Measurements from ENCODE around the gene PAQR5. TPM values are rescaled to one million over a fixed set of nuclear protein-coding genes. Genes with fewer than 3 reads are reported as not detected.

PAQR5 gene
- 0.94 and 1.5 TPM in 2 replicates for total RNA-seq

GRCh38 chr15:69298697-69299441, at the start of gene PAQR5:
TSS of gene PAQR5 (plus strand) at chr15:69298912. CDS start at chr15:69360081, 61,169 bp downstream.

GRCh38 chr15:69413822-69414700, 115.3 kb downstream of the PAQR5 start, which contains the start of gene KIF23:
TSS of gene KIF23 (plus strand) at chr15:69414349. CDS start at chr15:69414466, 117 bp downstream.

DNA sequence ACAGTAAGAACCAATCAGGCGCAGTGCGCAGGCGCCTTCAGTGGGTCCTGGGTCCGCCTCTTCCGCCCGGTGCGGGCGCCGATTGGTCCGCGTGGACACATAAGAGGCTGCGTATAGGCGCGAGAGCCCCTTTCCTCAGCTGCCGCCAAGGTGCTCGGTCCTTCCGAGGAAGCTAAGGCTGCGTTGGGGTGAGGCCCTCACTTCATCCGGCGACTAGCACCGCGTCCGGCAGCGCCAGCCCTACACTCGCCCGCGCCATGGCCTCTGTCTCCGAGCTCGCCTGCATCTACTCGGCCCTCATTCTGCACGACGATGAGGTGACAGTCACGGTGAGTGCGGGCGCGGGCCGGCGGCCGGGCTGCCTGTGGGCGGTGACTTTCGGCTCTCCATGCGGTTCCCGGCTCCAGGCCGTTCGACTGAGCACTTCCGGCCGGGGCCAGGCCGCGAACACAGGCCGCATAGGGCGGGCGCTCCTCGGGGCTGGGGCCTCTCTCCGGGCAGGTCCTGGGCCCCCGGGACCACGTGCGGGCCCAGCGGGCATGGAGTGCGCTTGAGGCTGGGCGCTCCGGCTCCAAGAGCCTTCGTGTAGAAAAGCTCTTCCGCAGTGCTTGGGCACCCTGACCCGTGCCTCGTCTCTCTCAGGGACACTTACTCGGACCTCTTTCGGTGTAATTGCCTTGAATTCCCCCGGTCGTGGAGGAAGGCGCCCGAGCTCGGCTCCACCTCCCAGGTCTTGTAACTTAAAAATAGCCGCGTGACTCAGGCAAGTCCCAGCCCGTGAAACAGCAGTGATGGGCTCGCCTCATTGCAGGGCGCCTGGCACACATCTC, 154.2 kb downstream of the PAQR5 start, which contains the start of gene RPLP1:
Gene RPLP1, plus strand, starts transcription at position 127 of the 830 bp plus-strand sequence. Its CDS starts 131 bp downstream, at position 258.

Other genes starting within 250 kb of the PAQR5 start
- gene GLCE, start 138.3 kb upstream of the PAQR5 start, total RNA-seq: 20.9 and 29.8 TPM in 2 replicates
- 3.0 and 5.6 TPM in 2 replicates for gene KIF23, start 115.4 kb downstream of the PAQR5 start, total RNA-seq
- 506 and 764 TPM in 2 replicates for gene RPLP1, start 153.9 kb downstream of the PAQR5 start, total RNA-seq

Data from cardiac ventricle fibroblast (primary cell).